ENCODE measurements around the gene TMEM178B. TPM values are rescaled to one million over a fixed set of nuclear protein-coding genes. Genes with fewer than 3 reads are reported as not detected.
"Not testable (repeated sequence)": the region's sequence is repeated elsewhere in the genome, so short reads cannot be mapped to it uniquely, and the experiment has no call there.

TMEM178B gene
- total and polyA plus RNA-seq, 2 of the 13 experiments (the other 11 are each of a cell fraction or from before 2014, with no cell fraction given), result 0.01 to 0.02 TPM

DNA sequence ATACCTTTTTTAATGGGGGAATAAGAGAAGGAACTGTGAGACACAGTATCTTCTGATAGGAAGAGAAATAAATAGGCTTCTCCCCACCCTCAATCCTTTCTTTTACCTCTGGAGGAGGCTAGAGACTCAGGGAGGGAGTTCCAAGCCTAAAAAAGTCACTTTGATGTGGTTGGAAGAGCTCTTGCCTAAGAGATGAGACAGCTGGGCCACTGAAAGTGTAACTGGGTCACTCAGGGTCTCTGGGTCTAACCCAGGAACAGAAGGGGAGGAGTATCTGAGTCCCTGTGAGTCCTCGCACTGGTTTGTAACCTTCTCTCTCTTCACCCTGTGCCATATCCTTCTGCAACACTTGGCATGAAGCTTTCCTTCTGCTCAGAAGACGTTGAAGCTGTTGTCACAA, 254.4 kb downstream of the TMEM178B start (continued):
- TF ChIP-seq, protein P1, sequence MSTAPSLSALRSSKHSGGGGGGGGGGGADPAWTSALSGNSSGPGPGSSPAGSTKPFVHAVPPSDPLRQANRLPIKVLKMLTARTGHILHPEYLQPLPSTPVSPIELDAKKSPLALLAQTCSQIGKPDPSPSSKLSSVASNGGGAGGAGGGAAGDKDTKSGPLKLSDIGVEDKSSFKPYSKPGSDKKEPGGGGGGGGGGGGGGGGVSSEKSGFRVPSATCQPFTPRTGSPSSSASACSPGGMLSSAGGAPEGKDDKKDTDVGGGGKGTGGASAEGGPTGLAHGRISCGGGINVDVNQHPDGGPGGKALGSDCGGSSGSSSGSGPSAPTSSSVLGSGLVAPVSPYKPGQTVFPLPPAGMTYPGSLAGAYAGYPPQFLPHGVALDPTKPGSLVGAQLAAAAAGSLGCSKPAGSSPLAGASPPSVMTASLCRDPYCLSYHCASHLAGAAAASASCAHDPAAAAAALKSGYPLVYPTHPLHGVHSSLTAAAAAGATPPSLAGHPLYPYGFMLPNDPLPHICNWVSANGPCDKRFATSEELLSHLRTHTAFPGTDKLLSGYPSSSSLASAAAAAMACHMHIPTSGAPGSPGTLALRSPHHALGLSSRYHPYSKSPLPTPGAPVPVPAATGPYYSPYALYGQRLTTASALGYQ (CRISPR knock-in tag; IDR thresholded peaks at IDR 0.05), result no peak
- TF ChIP-seq PHF5A (CRISPR knock-in tag; IDR thresholded peaks at IDR 0.05; ENCODE audit: low read depth, unreplicated experiment), result no peak
- TF ChIP-seq, protein P2, sequence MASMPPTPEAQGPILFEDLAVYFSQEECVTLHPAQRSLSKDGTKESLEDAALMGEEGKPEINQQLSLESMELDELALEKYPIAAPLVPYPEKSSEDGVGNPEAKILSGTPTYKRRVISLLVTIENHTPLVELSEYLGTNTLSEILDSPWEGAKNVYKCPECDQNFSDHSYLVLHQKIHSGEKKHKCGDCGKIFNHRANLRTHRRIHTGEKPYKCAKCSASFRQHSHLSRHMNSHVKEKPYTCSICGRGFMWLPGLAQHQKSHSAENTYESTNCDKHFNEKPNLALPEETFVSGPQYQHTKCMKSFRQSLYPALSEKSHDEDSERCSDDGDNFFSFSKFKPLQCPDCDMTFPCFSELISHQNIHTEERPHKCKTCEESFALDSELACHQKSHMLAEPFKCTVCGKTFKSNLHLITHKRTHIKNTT (CRISPR knock-in tag; IDR thresholded peaks at IDR 0.05), result no peak
- TF ChIP-seq, protein P3, sequence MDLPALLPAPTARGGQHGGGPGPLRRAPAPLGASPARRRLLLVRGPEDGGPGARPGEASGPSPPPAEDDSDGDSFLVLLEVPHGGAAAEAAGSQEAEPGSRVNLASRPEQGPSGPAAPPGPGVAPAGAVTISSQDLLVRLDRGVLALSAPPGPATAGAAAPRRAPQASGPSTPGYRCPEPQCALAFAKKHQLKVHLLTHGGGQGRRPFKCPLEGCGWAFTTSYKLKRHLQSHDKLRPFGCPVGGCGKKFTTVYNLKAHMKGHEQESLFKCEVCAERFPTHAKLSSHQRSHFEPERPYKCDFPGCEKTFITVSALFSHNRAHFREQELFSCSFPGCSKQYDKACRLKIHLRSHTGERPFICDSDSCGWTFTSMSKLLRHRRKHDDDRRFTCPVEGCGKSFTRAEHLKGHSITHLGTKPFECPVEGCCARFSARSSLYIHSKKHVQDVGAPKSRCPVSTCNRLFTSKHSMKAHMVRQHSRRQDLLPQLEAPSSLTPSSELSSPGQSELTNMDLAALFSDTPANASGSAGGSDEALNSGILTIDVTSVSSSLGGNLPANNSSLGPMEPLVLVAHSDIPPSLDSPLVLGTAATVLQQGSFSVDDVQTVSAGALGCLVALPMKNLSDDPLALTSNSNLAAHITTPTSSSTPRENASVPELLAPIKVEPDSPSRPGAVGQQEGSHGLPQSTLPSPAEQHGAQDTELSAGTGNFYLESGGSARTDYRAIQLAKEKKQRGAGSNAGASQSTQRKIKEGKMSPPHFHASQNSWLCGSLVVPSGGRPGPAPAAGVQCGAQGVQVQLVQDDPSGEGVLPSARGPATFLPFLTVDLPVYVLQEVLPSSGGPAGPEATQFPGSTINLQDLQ (CRISPR knock-in tag; IDR thresholded peaks at IDR 0.05), result no peak
- TF ChIP-seq, protein P4, sequence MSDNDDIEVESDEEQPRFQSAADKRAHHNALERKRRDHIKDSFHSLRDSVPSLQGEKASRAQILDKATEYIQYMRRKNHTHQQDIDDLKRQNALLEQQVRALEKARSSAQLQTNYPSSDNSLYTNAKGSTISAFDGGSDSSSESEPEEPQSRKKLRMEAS (IDR thresholded peaks at IDR 0.05), result no peak
- TF ChIP-seq, protein P5, sequence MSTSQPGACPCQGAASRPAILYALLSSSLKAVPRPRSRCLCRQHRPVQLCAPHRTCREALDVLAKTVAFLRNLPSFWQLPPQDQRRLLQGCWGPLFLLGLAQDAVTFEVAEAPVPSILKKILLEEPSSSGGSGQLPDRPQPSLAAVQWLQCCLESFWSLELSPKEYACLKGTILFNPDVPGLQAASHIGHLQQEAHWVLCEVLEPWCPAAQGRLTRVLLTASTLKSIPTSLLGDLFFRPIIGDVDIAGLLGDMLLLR (CRISPR knock-in tag; IDR thresholded peaks at IDR 0.05), result no peak
- TF ChIP-seq HOXA5 (CRISPR knock-in tag; IDR thresholded peaks at IDR 0.05), result no peak

DNA sequence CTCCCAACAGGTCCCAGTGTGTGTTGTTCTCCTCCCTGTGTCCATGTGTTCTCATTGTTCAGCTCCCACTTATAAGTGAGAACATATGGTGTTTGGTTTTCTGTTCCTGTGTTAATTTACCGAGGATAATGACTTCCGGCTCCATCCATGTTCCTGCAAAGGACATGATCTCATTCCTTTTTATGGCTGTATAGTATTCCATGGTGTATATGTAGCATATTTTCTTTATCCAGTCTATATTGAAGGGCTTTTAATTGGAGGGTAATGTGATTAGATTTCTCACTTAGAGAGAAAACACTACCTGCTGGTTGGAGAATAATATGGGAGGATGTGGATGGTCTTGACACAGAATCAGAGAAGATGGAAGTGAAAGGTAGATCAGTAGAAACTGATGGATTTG, 256.4 kb downstream of the TMEM178B start:
- H3K79me2 ChIP-seq (ENCODE audit: insufficient read depth, low read length); intact Hi-C loops (cut with micrococcal nuclease; ENCODE audit: unreplicated experiment); H3K36me3 ChIP-seq (replicated peaks in 1 of 2; ENCODE audit: control insufficient read depth in 1 of 2, insufficient read depth in 2 of 2, low read length in 2 of 2); ATAC-seq; FAIRE-seq; H2AFZ ChIP-seq (ENCODE audit: low read length); H3K4me2 ChIP-seq (ENCODE audit: low read depth, low read length); DNase-seq (ENCODE audit: low spot score); H4K20me1 ChIP-seq (ENCODE audit: insufficient read depth, low read length); H3K9me3 ChIP-seq (ENCODE audit: low read length); CTCF ChIA-PET (ENCODE audit: low intra/inter-chr PET ratio, low total read pairs); H3K4me3 ChIP-seq (replicated peaks in 1 of 3; ENCODE audit: insufficient read depth in 1 of 3, low read depth in 2 of 3, low read length in 3 of 3); in situ Hi-C loops (cut with HindIII; ENCODE audit: extremely low pct_ligation_motif_present, low pct_unique_long_range_greater_than_20kb); H3K4me1 ChIP-seq (ENCODE audit: insufficient read depth, low read length); BruUV-seq (replicated peaks); H3K27me3 ChIP-seq (ENCODE audit: control insufficient read depth in 1 of 2, insufficient read depth in 2 of 2, low read length in 2 of 2); POLR2A ChIA-PET; H3K27ac ChIP-seq (ENCODE audit: extremely low read length, insufficient read depth, low read length); H3K9ac ChIP-seq (ENCODE audit: insufficient read depth, low read depth, low read length): not testable (repeated sequence)
- 2% methylated on average over 2 of the region's 2 CpGs for WGBS (ENCODE audit: low lambda C conversion rate)

Data from HepG2 (cell line).